Neural progenitor cell (in vitro differentiated cells): Measurements from ENCODE around the gene SLC16A14.

Experiments
- EZH2 ChIP-seq: fragments of 200-600 bp; sonication (generic); IDR thresholded peaks from 2 replicates; pipeline ENCODE4 v1.6.1; 2017; ENCODE audit warnings: antibody characterized with exemption, mild to moderate bottlenecking, moderate library complexity
- TF ChIP-seq, protein P1 (sequence below): fragments of 200-600 bp; sonication (generic); IDR thresholded peaks from 2 replicates; pipeline ENCODE4 v1.5.1; 2017; ENCODE audit warnings: antibody characterized with exemption, mild to moderate bottlenecking

GRCh38 chr2:230068016-230068650, 591 bp downstream of the SLC16A14 start:
- TF ChIP-seq, protein P1, sequence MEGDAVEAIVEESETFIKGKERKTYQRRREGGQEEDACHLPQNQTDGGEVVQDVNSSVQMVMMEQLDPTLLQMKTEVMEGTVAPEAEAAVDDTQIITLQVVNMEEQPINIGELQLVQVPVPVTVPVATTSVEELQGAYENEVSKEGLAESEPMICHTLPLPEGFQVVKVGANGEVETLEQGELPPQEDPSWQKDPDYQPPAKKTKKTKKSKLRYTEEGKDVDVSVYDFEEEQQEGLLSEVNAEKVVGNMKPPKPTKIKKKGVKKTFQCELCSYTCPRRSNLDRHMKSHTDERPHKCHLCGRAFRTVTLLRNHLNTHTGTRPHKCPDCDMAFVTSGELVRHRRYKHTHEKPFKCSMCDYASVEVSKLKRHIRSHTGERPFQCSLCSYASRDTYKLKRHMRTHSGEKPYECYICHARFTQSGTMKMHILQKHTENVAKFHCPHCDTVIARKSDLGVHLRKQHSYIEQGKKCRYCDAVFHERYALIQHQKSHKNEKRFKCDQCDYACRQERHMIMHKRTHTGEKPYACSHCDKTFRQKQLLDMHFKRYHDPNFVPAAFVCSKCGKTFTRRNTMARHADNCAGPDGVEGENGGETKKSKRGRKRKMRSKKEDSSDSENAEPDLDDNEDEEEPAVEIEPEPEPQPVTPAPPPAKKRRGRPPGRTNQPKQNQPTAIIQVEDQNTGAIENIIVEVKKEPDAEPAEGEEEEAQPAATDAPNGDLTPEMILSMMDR: peak; percentile 46
- peak; percentile 70 for TF ChIP-seq EZH2
